Neural cell (in vitro differentiated cells): Measurements from ENCODE around the gene AKAP6. TPM values are rescaled to one million over a fixed set of nuclear protein-coding genes. Genes with fewer than 3 reads are reported as not detected.

Experiments used
- H2AFZ ChIP-seq: fragments of 200-600, 300-800 bp; sonication (generic), shearing (Covaris generic); 2 replicates; pipeline ENCODE4 v1.6.0; 2014; ENCODE audit warnings: low read depth, mild to moderate bottlenecking, antibody characterized with exemption, low read length, moderate library complexity
- H3F3A ChIP-seq: fragments of 200-600 bp; shearing (Covaris generic); 2 replicates; pipeline ENCODE4 v1.6.1; 2016; ENCODE audit warnings: mild to moderate bottlenecking, moderate library complexity, mixed read lengths, antibody characterized with exemption, low read length; ENCODE audit not compliant: insufficient read depth, poor library complexity, severe bottlenecking
- H3K27ac ChIP-seq: fragments of 200-600, 300-800 bp; sonication (generic), shearing (Covaris generic); 2 replicates; pipeline ENCODE4 v1.5.1; 2014; ENCODE audit warnings: mild to moderate bottlenecking, low read length, moderate library complexity
- H3K27me3 ChIP-seq: fragments of 300-800, 200-600 bp; sonication (generic), shearing (Covaris generic); 2 replicates; pipeline ENCODE4 v1.6.0; 2014; ENCODE audit warnings: mild to moderate bottlenecking, low read depth, low read length, moderate library complexity; ENCODE audit not compliant: insufficient read depth
- H3K36me3 ChIP-seq: fragments of 300-800, 200-600 bp; sonication (generic), shearing (Covaris generic); 2 replicates; pipeline ENCODE4 v1.5.1; 2014; ENCODE audit warnings: mild to moderate bottlenecking, antibody characterized with exemption, low read length, moderate library complexity; ENCODE audit not compliant: insufficient read depth
- H3K4me2 ChIP-seq: fragments of 300-800, 200-600 bp; sonication (generic), shearing (Covaris generic); 2 replicates; pipeline ENCODE4 v1.6.0; 2014; ENCODE audit warnings: mild to moderate bottlenecking, low read length
- H3K4me3 ChIP-seq: fragments of 300-800, 200-600 bp; sonication (generic), shearing (Covaris generic); 2 replicates; pipeline ENCODE4 v1.5.1; 2014; ENCODE audit warnings: mild to moderate bottlenecking, low read length, moderate library complexity
- H3K79me2 ChIP-seq: fragments of 200-600 bp; shearing (Covaris generic); replicated peaks from 2 replicates; pipeline ENCODE4 v1.6.0; 2014; ENCODE audit warnings: mild to moderate bottlenecking, low read length, moderate library complexity; ENCODE audit not compliant: insufficient read depth
- H3K9ac ChIP-seq: fragments of 300-800, 200-600 bp; sonication (generic), shearing (Covaris generic); 2 replicates; pipeline ENCODE4 v1.6.1; 2016; ENCODE audit warnings: mild to moderate bottlenecking, low read length, mixed read lengths
- H3K9me2 ChIP-seq: fragments of 200-600 bp; shearing (Covaris generic); 2 replicates; pipeline ENCODE4 v1.6.1; 2016; ENCODE audit warnings: mild to moderate bottlenecking, low read length, mixed read lengths; ENCODE audit not compliant: insufficient read depth
- H3K9me3 ChIP-seq: fragments of 200-600, 300-800 bp; sonication (generic), shearing (Covaris generic); 2 replicates; pipeline ENCODE4 v1.6.1; 2016; ENCODE audit warnings: mild to moderate bottlenecking, mixed run types, low read length, moderate library complexity, mixed read lengths
- H4K20me1 ChIP-seq: fragments of 200-600 bp; shearing (Covaris generic); 2 replicates; pipeline ENCODE4 v1.6.1; 2016; ENCODE audit warnings: mild to moderate bottlenecking, mixed run types; ENCODE audit not compliant: insufficient read depth
- CTCF ChIP-seq: fragments of 450-650 bp; IDR thresholded peaks from 2 replicates; pipeline ENCODE4 v1.5.1; 2014; ENCODE audit warnings: antibody characterized with exemption, mild to moderate bottlenecking, moderate library complexity; ENCODE audit not compliant: poor library complexity, severe bottlenecking
- EP300 ChIP-seq: fragments of 450-650 bp; conservative IDR thresholded peaks from 2 replicates; pipeline ENCODE4 v1.6.1; 2014; ENCODE audit warnings: antibody characterized with exemption, mild to moderate bottlenecking, moderate library complexity; ENCODE audit not compliant: poor library complexity, severe bottlenecking
- EZH2 ChIP-seq: fragments of 200-600, 300-800 bp; shearing (Covaris generic), sonication (generic); IDR thresholded peaks from 2 replicates; pipeline ENCODE4 v1.6.1; 2014; ENCODE audit warnings: antibody characterized with exemption, low read length, borderline replicate concordance, mild to moderate bottlenecking; ENCODE audit not compliant: insufficient read depth, poor library complexity, severe bottlenecking
- MXI1 ChIP-seq: fragments of 450-650 bp; conservative IDR thresholded peaks from 2 replicates; pipeline ENCODE4 v1.6.1; 2014; ENCODE audit warnings: antibody characterized with exemption, mild to moderate bottlenecking; ENCODE audit not compliant: poor library complexity, severe bottlenecking
- POLR2AphosphoS5 ChIP-seq: IDR thresholded peaks from 2 replicates; pipeline ENCODE4 v1.6.1; 2012
- RAD21 ChIP-seq: fragments of 450-650 bp; conservative IDR thresholded peaks from 2 replicates; pipeline ENCODE4 v1.6.1; 2014; ENCODE audit warnings: antibody characterized with exemption, mild to moderate bottlenecking, moderate library complexity
- REST ChIP-seq: IDR thresholded peaks from 2 replicates; pipeline ENCODE4 v1.6.1; 2012; ENCODE audit warnings: borderline replicate concordance
- SMC3 ChIP-seq: fragments of 450-650 bp; conservative IDR thresholded peaks from 2 replicates; pipeline ENCODE4 v1.6.1; 2014; ENCODE audit warnings: antibody characterized with exemption, mild to moderate bottlenecking, moderate library complexity; ENCODE audit not compliant: poor library complexity
- TAF1 ChIP-seq: IDR thresholded peaks from 2 replicates; pipeline ENCODE4 v1.6.1; 2012; ENCODE audit warnings: low read depth
- polyA plus RNA-seq: library from polyadenylated mRNA; depleted of rRNA; stranded (reverse); fragments of >200 nt; gene quantifications from 2 replicates; pipeline ENCODE4 v1.2.3, GENCODE V29; 2014

AKAP6 gene
- polyA plus RNA-seq, 1 donor from 2014 or later, result 15.8 TPM

- Histone ChIP-seq H4K20me1 (no peaks in the 10 kb centered on the region), H2AFZ (no peak overlapping the region)
- no peak for TF ChIP-seq REST
- TF ChIP-seq CTCF, result no peak
- TF ChIP-seq EP300, result no peak
- TF ChIP-seq RAD21, result no peak
- no peak for TF ChIP-seq SMC3
- TF ChIP-seq MXI1, result no peak
- no peak for TF ChIP-seq EZH2
- TF ChIP-seq POLR2AphosphoS5, result no peak
Measured at GRCh38 chr14:32408018-32408417, 78.9 kb downstream of the AKAP6 start.

GRCh38 chr14:32412103-32412502 is 83.0 kb downstream of the AKAP6 start:
- Histone ChIP-seq H3K36me3 (no peaks in the 10 kb centered on the region), H3K27me3 (no peaks in the 10 kb centered on the region), H3K27ac (no peak overlapping the region), H3K79me2 (peaks cover 3% of the 10 kb centered on the region), H3K4me2 (no peak overlapping the region), H3K9me3 (no peaks in the 10 kb centered on the region), H3K9ac (no peak overlapping the region), H3K9me2 (no peaks in the 10 kb centered on the region), H2AFZ (no peak overlapping the region), H4K20me1 (no peaks in the 10 kb centered on the region), H3F3A (no peaks in the 10 kb centered on the region), H3K4me3 (no peak overlapping the region)
- TF ChIP-seq EP300 (no peak), TAF1 (no peak), EZH2 (no peak), MXI1 (no peak), POLR2AphosphoS5 (no peak), SMC3 (no peak), CTCF (no peak), RAD21 (no peak), REST (no peak)

More at GRCh38 chr14:32408018-32408417, 78.9 kb downstream of the AKAP6 start:
- Histone ChIP-seq H3K4me3 (no peak overlapping the region), H3K9ac (no peak overlapping the region), H3K27me3 (no peaks in the 10 kb centered on the region), H3K4me2 (no peak overlapping the region), H3K27ac (no peak overlapping the region), H3K9me2 (no peaks in the 10 kb centered on the region), H3K9me3 (no peaks in the 10 kb centered on the region), H3K36me3 (no peaks in the 10 kb centered on the region), H3K79me2 (peaks cover 10% of the 10 kb centered on the region), H3F3A (no peaks in the 10 kb centered on the region)
